Muscle of leg (tissue), 16 donors: Measurements from ENCODE around the gene SPATA46. TPM values are rescaled to one million over a fixed set of nuclear protein-coding genes. Genes with fewer than 3 reads are reported as not detected.
A peak's percentile ranks its signal among the peaks of the same experiment; 100 is the strongest.
"Not testable (repeated sequence)": the region's sequence is repeated elsewhere in the genome, so short reads cannot be mapped to it uniquely, and the experiment has no call there.

Experiments used
- DNase-seq: peaks from one replicate; pipeline ENCODE4 v3.0.0; 2013
- H3K27ac ChIP-seq: one replicate; pipeline ENCODE4 v1.5.1; 2013; ENCODE audit warnings: mild to moderate bottlenecking, low read length, control low read depth
- H3K27me3 ChIP-seq: one replicate; pipeline ENCODE4 v1.6.1; 2013; ENCODE audit warnings: low read length; ENCODE audit not compliant: control insufficient read depth, insufficient read depth
- H3K36me3 ChIP-seq: one replicate; pipeline ENCODE4 v1.6.1; 2013; ENCODE audit warnings: low read length; ENCODE audit not compliant: control insufficient read depth, insufficient read depth
- H3K4me1 ChIP-seq: one replicate; pipeline ENCODE4 v1.6.1; 2013; ENCODE audit warnings: low read length; ENCODE audit not compliant: control insufficient read depth, insufficient read depth
- H3K4me3 ChIP-seq: one replicate; pipeline ENCODE4 v1.5.1; 2013; ENCODE audit warnings: low read length, control low read depth
- H3K9me3 ChIP-seq: replicated peaks from 2 replicates; pipeline ENCODE4 v1.6.1; 2013; ENCODE audit warnings: low read depth, low read length; ENCODE audit not compliant: control insufficient read depth
- WGBS: methylation state at CpG from one replicate; pipeline ENCODE4 v1.1.5; 2013; ENCODE audit warnings: missing lambda C conversion rate; ENCODE audit not compliant: insufficient coverage; 5-methylcytosine and 5-hydroxymethylcytosine counted together
- long read RNA-seq, 11 donors: transcript quantifications; one replicate each; lab custom pipeline, GENCODE V29; 2026
- polyA plus RNA-seq, 8 donors: library from polyadenylated mRNA; unstranded; fragments of 120-200 nt; gene quantifications; one replicate each; pipeline versions ENCODE4 v1.2.1 to v1.2.3, GENCODE V29; 2013; ENCODE audit warnings: inconsistent platforms in 1 of 8, low replicate concordance in 1 of 8; ENCODE audit not compliant: insufficient read length in 8 of 8, insufficient read depth in 1 of 8
- total RNA-seq: library from RNA; stranded (reverse); fragments of 120-200 nt; gene quantifications from one replicate; pipeline ENCODE4 v1.2.4, GENCODE V29; 2013

Gene SPATA46, protein sequence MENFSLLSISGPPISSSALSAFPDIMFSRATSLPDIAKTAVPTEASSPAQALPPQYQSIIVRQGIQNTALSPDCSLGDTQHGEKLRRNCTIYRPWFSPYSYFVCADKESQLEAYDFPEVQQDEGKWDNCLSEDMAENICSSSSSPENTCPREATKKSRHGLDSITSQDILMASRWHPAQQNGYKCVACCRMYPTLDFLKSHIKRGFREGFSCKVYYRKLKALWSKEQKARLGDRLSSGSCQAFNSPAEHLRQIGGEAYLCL
- total RNA-seq (not detected), polyA plus RNA-seq (under 1 TPM in 3 of 8 donors, not detected in 5; 0.21 to 0.29 (median 0.28) TPM)
- long read RNA-seq, donor 1, result 0 reads
- long read RNA-seq, donor 2, result 0 reads
- long read RNA-seq, donor 3, result 0 reads
- long read RNA-seq, donor 4, result 0 reads
- long read RNA-seq, donor 5, result 0 reads
- long read RNA-seq, donor 6, result 0 reads
- long read RNA-seq, donor 7, result 0 reads
- long read RNA-seq, donor 8, result 0 reads
- long read RNA-seq, donor 9, result 0 reads
- long read RNA-seq, donor 10, result 0 reads
- long read RNA-seq, donor 11, result 0 reads

DNA sequence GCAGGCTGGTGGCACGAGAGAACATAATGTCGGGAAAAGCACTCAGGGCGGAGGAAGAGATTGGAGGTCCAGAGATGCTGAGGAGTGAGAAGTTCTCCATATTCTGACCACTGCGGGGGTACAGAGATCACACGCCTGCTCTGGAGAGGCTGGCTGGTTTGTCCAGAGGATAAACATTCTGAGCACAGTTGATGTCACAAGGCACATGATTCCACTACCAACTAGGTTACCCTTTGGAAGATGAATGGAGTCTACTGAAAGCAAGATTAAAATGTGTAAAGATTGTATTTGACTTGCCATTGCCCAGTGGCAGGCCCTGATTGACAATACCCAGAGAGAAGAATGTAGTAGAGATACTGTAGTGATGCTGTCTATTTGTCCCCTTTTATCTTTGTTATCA, at the start of gene SPATA46:
TSS of gene SPATA46 (minus strand) at position 164 of the 400 bp plus-strand sequence. CDS start at position 100, 64 bp downstream.
- Histone ChIP-seq H3K36me3 (no peaks in the 10 kb centered on the region), H3K27ac (no peak within 1 kb of the TSS), H3K27me3 (no peaks in the 10 kb centered on the region), H3K4me1 (no peaks in the 10 kb centered on the region), H3K9me3 (no peaks in the 10 kb centered on the region), H3K4me3 (no peak within 1 kb of the TSS)
- DNase-seq, result no peak
- 90% methylated on average over 3 of the region's 5 CpGs for WGBS

GRCh38 chr1:162422662-162423375, 46.2 kb upstream of the SPATA46 start:
- H3K9me3 ChIP-seq, result no peaks in the 10 kb centered on the region
- H3K27me3 ChIP-seq, result no peaks in the 10 kb centered on the region
- WGBS, result 92% methylated on average over 9 of the region's 10 CpGs
- H3K27ac ChIP-seq, result no peak overlapping the region
- no peak overlapping the region for H3K4me3 ChIP-seq
- H3K4me1 ChIP-seq, result no peaks in the 10 kb centered on the region
- DNase-seq, result peak; percentile 39
- H3K36me3 ChIP-seq, result no peaks in the 10 kb centered on the region

DNA sequence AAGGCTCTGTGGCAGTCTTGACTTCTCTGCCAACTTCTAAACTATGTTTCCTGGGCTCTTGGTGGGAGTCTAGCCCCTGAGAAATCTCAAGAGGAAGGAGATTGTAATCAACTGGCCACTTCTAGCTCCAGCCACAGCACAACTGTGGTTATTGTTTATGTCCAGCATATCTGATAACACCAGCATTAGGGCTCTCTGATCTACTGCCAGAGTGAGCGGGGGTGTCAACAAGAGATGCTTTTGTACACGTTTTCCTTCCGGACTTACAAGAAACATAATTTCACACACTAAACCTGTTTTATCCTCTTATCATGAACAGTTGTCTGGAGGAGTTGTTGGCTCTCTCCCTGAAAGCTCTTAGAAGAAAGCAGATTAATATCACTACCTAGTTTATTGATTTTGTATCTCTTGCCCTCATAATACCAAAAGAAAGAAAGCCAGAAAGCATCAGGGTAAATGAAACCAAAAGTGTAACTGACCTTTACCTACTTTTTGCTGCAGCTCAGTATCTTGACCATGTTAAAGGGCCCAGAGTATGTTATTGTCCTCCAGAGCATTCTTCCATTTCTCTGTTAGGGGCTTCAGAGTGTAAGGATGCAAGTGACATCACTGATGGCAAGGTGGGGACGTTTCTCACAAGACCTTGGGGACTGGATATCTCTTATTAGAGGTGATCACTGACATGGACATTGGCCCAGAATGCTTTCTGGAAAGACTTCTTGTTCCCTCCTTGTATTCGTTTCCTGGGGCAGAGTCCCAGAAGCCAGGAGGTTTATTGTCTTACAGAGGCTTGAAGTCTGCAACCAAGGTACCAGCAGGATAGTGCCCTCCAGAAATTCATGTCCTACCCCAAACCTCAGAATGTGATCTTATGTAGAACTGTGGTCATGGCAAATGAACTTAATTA, 44.9 kb upstream of the SPATA46 start:
- H3K36me3 ChIP-seq, result no peaks in the 10 kb centered on the region
- H3K4me3 ChIP-seq, result no peak overlapping the region
- H3K27ac ChIP-seq, result no peak overlapping the region
- DNase-seq, result no peak
- no peaks in the 10 kb centered on the region for H3K4me1 ChIP-seq
- no CpG with 5 or more reads among the region's 5 CpGs for WGBS
- H3K9me3 ChIP-seq, result no peaks in the 10 kb centered on the region
- no peaks in the 10 kb centered on the region for H3K27me3 ChIP-seq

GRCh38 chr1:162420120-162420519, 43.5 kb upstream of the SPATA46 start:
- Histone ChIP-seq H3K36me3 (no peaks in the 10 kb centered on the region), H3K4me1 (no peaks in the 10 kb centered on the region), H3K4me3 (no peak overlapping the region), H3K27ac (no peak overlapping the region), H3K27me3 (no peaks in the 10 kb centered on the region), H3K9me3 (no peaks in the 10 kb centered on the region)
- no peak for DNase-seq
- 88% methylated on average over 2 of the region's 3 CpGs for WGBS

DNA sequence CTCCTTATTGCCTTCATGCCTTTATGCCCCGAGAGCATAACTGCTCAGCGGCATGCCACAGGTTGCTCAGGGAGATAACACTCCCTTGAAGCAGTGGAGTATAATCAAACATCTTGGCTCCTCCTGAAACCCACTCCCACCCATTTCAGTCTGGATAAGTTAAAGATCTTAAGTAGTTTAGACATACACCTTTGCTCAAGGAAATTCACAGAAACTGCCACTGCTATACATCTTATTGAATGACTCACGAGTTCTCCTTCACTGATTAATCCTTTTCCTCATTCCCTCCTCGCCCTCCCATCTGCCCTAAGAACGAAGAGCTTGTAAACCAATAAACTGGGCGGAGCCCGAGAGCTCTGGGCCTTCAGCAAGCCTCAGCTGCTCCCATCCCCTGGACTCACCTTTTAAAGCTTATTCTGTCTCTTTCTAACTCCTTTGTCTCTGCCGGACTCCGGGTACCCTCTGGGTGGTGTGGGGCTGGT, 42.8 kb upstream of the SPATA46 start:
- not testable (repeated sequence) for H3K27ac ChIP-seq, H3K9me3 ChIP-seq, H3K4me3 ChIP-seq, DNase-seq, H3K36me3 ChIP-seq, H3K27me3 ChIP-seq, H3K4me1 ChIP-seq
- 33% methylated on average over 5 of the region's 9 CpGs for WGBS

DNA sequence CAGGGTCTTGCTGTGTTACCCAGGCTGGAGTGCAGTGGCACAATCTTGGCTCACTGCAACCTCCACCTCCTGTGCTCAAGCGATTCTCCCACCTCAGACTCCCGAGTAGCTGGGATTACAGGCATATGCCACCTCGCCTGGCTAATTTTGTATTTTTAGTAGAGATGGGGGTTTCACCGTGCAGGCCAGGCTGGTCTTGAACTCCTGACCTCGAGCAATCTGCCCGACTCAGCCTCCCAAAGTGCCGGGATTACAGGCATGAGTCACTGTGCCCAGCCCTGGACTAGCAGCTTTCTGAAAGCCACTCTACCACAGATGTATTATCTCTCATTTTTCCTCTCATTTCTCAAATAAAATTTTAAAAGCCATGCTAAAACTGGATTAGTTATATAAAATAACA, 41.9 kb upstream of the SPATA46 start:
- H3K9me3 ChIP-seq, DNase-seq, H3K27ac ChIP-seq, H3K36me3 ChIP-seq, H3K4me3 ChIP-seq, H3K4me1 ChIP-seq, H3K27me3 ChIP-seq: not testable (repeated sequence)
- 77% methylated on average over 3 of the region's 7 CpGs for WGBS

DNA sequence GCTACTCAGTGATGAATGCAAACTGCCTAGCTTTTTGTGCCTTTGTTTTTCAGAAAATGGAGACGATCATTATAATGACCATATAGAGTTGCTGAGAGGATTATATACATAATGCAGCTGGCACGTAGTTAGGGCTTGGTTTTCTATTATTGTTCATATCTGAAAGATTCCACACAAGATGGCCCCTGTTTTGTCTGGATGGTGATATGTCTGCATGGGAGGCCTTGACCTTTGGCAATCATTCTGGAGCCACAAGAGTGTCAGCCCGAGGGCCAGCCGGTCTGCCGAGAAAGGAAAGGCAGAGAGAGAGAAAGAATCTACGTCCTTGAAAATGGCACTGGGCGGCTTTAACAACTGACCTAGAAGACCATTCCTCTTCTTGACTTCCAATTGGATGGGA, 41.0 kb upstream of the SPATA46 start:
- no peaks in the 10 kb centered on the region for H3K9me3 ChIP-seq

GRCh38 chr1:162416909-162417308, 40.3 kb upstream of the SPATA46 start:
- Histone ChIP-seq H3K36me3 (no peaks in the 10 kb centered on the region), H3K4me1 (no peaks in the 10 kb centered on the region), H3K27ac (no peak overlapping the region), H3K27me3 (no peaks in the 10 kb centered on the region), H3K9me3 (no peaks in the 10 kb centered on the region), H3K4me3 (no peak overlapping the region)
- no CpG with 5 or more reads among the region's 2 CpGs for WGBS
- no peak for DNase-seq

More for the DNA sequence above, 41.0 kb upstream of the SPATA46 start:
- DNase-seq, result no peak
- Histone ChIP-seq H3K36me3 (no peaks in the 10 kb centered on the region), H3K4me3 (no peak overlapping the region), H3K4me1 (no peaks in the 10 kb centered on the region), H3K27ac (no peak overlapping the region), H3K27me3 (no peaks in the 10 kb centered on the region)
- WGBS, result 87% methylated on average over 3 of the region's 7 CpGs

DNA sequence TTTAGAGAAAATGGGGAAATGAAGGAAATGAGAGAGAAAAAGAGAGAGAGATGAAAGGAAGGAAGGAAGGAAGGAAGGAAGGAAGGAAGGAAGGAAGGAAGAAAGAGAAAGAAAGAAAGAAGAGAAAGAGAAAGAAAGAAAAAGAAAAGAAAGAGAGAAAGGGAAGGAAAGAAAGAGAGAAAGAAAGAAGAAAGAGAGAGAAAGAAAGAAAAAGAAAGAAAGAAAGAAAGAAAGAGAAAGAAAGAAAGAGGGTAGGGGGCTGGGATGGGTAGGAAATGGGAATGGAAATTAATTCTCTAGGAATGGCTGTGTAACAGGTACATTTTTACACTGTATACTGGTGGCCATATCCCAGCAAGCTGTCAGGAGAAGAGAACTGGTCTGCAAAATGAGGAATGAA, 39.6 kb upstream of the SPATA46 start:
- DNase-seq, result no peak

More for the DNA sequence above, 39.6 kb upstream of the SPATA46 start:
- Histone ChIP-seq H3K27me3 (no peaks in the 10 kb centered on the region), H3K4me1 (no peaks in the 10 kb centered on the region), H3K36me3 (no peaks in the 10 kb centered on the region), H3K4me3 (no peak overlapping the region), H3K27ac (no peak overlapping the region), H3K9me3 (no peaks in the 10 kb centered on the region)
